GM19099 (cell line): Measurements from ENCODE around the gene HOXD3.

Experiments used
- POLR2A ChIP-seq: IDR thresholded peaks from 3 replicates; pipeline ENCODE4 v1.6.1; 2011; ENCODE audit warnings: low read depth; ENCODE audit not compliant: insufficient read length; ENCODE audit errors: extremely low read depth

HOXD3 gene

DNA sequence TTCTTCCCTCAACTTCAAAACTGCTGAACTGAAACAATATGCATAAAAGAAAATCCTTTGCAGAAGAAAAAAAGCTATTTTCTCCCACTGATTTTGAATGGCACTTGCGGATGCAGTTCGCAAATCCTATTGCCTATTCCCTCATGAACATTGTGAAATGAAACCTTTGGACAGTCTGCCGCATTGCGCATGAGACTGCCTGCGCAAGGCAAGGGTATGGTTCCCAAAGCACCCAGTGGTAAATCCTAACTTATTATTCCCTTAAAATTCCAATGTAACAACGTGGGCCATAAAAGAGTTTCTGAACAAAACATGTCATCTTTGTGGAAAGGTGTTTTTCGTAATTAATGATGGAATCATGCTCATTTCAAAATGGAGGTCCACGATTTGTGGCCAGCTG is 19.2 kb upstream of the HOXD3 start:
- TF ChIP-seq POLR2A: no peak

GRCh38 chr2:176138526-176138922 is 18.6 kb upstream of the HOXD3 start:
- TF ChIP-seq POLR2A: no peak

- no peak for TF ChIP-seq POLR2A
Measured at GRCh38 chr2:176138923-176139660, 18.0 kb upstream of the HOXD3 start.

DNA sequence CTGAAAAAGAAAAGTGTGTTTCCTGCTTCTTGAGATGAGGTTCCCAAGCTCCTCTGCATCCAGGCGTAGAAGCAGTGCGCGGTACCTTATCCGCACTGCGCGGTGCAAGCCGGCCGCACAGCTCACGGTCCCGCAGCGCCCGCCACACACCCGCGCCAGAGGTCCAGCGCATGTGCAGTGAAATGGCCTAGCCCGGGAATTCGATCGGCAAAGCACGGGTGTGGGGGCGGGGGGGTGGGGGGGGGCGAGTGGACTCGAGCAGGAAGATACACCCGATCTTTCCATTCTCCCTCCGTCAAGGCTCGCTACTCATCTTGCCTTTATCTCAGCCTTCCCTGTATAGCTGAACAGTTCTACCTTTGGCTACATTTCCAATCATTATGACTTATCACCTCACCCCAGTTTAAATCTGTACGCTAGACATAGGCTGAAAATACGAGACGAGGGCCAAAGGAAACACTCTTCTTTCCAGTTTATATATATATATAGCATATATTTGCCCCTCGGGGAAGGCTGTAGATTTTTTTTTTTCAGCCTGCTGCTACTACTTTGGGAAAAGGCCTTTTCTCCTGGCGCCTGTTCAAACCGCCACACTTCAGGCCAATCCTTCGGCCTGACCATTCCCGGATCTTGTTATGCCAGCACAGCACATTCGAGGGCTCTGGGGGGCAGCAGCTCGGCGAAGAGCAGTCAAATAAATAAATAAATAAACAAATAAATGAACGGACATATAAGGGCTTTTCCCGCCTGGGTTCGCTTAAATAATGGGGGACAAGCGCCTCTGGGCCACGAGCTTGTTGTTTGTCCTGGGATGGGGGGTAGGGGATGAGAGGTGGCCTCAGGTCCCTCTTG is 17.2 kb upstream of the HOXD3 start:
- TF ChIP-seq POLR2A: no peak

DNA sequence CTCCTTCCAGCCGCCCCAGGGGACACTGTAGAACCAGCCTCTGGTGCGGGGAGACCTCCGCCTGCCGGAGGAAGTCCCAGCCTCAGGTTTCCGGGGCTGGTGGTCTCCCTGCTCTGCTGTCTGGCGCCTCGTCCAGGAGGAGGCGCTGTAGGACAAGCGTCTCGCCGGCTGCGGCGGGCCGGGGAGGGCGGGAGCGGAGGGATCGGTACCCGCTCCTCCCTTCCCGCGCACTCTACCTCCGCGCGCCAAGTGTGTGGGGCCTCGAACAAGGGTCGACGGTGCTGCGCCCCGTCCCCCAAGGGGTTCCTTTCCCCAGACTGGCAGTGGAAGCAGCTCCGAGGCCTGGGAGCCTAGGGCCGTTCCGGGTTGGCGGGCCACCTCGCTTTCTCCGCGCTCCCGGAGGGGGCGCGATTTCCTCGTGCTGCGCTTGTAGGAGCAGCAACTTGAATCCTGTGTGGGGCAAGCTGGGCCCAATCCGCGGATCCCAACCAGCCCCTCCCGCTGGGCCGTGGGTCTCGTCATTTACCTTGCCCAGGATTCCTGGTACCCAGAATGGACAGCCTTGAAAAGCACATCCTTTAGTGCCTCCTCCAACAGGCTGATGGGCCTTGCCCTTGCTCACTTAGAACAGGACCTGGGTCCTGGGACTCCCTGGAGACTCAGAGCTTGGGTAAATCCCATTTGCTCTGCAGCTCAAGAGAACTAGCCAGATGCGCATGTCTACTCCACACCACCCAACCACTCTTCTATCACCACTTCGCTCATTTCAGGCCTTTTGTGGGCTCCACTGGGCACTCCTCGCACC is 16.4 kb upstream of the HOXD3 start:
- no peak for TF ChIP-seq POLR2A

DNA sequence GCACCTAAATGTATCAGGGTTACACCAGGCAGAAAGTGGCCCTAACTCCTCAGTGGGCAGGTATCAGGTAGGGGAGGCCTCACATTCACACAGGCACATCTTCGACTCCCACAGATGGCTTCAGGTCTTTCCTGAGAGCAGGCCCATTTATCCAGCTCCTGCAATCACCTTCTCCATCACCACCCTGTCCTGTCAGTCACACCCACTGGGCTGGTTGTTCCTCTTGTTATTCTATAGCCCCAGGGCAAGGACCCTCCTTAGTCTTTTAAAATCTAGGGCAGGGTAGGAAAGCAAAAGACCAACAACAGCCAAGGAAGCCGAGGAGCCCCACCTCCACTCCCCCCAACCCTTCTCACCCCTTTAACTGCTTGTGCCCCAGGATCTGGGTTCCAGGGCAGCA is 14.8 kb upstream of the HOXD3 start:
- no peak for TF ChIP-seq POLR2A

DNA sequence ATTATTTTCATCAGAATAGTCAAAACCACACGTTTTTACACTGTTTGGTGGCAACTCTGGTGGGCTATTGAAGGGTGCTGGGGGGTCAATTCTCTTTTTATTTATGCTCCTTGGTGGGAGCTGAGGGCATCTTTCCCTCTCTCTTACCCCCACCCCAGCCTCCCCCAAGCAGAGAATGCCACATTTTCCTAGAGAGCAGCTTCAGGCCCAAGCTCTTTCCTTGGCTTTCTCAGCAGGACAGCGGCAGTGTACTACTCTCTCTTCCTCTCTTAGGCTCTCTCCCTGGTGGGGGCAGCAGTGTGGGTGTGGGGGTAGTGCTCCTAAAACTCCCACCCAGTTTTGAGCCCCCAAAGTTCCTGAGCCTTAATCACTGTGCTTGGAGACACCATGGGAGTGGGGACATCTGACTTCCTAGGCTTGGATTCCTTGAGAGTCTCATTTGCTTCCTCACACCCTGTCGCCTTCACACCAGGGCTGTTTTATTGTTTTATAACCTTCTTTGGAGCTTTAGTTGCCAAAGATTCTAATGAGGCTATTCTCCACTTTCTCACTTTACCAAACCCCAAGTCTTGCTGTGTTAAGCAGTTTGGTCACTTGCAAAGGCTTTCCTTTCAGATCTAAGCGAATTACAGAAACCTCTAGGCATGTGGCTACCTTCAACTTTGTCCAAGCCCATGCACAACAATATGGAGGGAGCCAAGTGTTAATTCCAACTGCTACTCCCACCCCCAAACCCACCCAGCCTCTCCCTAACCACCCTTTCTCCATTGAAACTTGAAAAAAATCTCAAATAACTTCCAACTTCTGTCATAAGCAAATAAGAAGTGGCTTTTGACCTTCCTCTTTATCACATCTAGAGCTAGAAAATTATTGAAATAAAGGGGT is 11.8 kb upstream of the HOXD3 start:
- no peak for TF ChIP-seq POLR2A

GRCh38 chr2:176146101-176146500 is 11.0 kb upstream of the HOXD3 start:
- no peak for TF ChIP-seq POLR2A

- no peak for TF ChIP-seq POLR2A
Measured at GRCh38 chr2:176146645-176147044, 10.5 kb upstream of the HOXD3 start.

DNA sequence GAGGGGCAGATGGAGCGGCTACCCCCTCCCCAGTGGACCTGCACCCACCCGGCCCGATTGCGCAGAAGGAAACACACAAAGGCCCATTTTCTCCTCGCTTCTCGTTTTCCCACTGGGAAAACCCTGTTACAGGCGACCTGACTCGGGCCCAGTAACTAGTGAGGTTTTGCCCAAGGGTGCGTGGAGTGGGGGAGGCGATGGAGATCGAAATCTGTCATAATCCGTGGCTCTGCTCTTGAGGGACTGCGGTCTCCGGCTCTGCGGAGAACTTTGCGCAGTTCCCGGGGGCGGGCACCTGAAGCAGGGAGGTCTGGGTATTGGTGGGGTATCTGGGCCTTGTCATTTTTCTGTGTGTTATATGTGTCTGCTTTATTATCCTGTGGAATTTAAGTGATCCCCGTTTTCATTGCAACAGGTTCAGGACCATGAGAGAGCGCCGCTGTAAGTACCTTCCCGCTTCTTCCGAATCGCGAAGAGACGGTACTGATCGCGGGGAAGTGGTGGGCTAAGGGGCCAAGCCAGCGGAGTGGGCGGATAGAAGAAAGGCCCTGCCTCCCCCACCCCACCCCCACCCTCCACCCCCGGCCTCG is 9.8 kb upstream of the HOXD3 start:
- no peak for TF ChIP-seq POLR2A

DNA sequence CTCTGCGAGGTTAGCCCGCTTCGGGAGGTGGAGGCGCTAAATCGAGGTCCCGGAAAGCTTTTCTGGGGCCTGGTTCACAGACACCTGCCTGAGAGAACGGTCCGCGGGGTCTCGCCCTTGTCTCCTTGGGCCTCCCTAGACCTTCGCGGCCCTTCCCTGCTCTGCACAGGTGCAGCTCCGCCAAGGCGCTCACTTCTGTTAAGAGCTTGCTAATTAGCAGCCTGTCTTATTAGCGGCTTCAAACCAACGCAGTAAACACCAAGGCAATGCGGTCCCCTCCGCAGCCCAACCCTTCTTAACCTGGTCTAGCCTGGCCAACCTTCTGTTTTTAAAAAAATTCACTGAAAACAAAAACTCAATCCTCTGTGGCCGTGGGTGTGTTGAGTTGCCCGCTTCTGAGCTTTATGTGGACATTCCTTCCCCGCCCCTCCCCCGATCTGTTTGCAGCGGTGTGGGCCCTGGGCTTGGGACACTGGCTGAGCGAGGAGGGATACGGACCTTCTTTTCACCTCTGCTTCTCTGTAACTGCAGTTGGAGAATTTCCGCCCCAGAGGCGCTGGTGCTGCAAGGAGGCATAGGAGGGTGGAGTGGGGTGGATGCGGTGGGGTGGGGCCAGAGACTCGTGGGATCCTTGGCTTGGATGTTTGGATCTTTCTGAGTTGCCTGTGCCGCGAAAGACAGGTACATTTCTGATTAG is 9.2 kb upstream of the HOXD3 start:
- TF ChIP-seq POLR2A: no peak

- TF ChIP-seq POLR2A: no peak
Measured at GRCh38 chr2:176148751-176149421, 8.2 kb upstream of the HOXD3 start.

- TF ChIP-seq POLR2A: no peak
Measured at GRCh38 chr2:176149481-176149938, 7.6 kb upstream of the HOXD3 start.

GRCh38 chr2:176149939-176150583 is 7.0 kb upstream of the HOXD3 start:
- no peak for TF ChIP-seq POLR2A
